ENCODE results near the gene SFRP2.
A peak's percentile ranks its signal among the peaks of the same experiment; 100 is the strongest.

Gene SFRP2

GRCh38 chr4:153794006-153794405, 5.1 kb upstream of the SFRP2 start:
- DNase-seq (ENCODE audit: low read depth): no peak

GRCh38 chr4:153792618-153793247, 3.9 kb upstream of the SFRP2 start:
- DNase-seq (ENCODE audit: low read depth): no peak

- no peak for DNase-seq (ENCODE audit: low read depth)
Observed at GRCh38 chr4:153791746-153792617, 3.1 kb upstream of the SFRP2 start.

GRCh38 chr4:153790962-153791551, 2.2 kb upstream of the SFRP2 start:
- DNase-seq (ENCODE audit: low read depth): no peak

DNA sequence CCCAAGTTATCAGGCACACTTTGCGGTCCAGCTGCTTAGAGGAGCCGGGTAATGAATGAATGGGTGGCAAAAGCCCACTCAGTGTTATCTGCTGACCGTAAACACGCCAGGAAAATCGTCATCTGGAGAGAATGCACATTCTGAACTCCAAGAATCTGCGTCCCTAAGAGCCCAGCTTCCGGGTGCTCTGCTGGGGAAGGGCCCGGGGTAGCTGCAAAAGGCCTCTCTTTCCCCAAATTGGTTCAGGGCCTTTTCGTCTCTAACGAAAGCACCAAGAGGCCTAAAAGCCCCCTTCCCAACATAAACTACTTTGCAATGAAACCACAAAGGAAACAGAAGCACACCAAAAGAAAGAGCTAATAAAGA, 1.6 kb upstream of the SFRP2 start:
- DNase-seq (ENCODE audit: low read depth): no peak

DNA sequence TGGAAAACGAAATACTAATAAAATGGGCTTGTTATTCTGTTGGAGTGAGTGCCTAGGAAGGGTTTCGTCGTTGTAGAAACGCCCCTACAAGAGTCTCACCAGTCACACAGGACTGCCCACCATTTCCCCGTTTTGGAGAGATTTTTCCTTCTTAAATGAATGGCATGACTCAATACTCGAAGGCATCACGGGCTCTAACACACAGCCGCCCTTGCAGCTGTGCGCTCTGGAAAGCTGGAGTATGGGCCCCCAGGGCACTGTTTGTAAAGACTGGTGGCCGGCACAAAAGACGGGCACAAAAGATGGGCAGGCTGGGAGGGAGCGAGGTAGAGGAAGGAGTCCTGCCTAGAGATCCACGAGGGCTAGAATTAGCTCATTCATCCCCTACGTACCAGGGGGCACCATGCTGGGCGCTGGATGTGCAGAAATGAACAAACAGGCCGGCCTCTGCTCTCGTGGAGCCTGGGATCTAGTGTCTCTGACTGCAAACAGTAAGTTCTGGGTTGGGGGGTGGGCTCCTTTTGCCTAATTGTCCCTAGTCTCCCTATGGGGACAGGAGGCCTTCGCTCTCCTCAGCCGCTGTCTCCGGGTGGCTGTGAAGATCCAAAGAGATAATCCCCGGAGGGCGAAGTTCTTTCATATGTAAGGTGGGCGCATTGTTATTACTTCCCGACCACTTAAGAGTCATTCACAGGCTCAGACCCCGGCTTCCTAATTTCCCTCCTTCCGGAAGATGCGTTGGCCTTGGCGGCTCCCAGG, 1.0 kb upstream of the SFRP2 start:
- no peak for DNase-seq (ENCODE audit: low read depth)

- no peak for DNase-seq (ENCODE audit: low read depth)
Observed at GRCh38 chr4:153788051-153788412, 851 bp downstream of the SFRP2 start.

- DNase-seq (ENCODE audit: low read depth): no peak
Observed at GRCh38 chr4:153787575-153787974, 1.3 kb downstream of the SFRP2 start.

GRCh38 chr4:153787061-153787560, 1.8 kb downstream of the SFRP2 start:
- no peak for DNase-seq (ENCODE audit: low read depth)

DNA sequence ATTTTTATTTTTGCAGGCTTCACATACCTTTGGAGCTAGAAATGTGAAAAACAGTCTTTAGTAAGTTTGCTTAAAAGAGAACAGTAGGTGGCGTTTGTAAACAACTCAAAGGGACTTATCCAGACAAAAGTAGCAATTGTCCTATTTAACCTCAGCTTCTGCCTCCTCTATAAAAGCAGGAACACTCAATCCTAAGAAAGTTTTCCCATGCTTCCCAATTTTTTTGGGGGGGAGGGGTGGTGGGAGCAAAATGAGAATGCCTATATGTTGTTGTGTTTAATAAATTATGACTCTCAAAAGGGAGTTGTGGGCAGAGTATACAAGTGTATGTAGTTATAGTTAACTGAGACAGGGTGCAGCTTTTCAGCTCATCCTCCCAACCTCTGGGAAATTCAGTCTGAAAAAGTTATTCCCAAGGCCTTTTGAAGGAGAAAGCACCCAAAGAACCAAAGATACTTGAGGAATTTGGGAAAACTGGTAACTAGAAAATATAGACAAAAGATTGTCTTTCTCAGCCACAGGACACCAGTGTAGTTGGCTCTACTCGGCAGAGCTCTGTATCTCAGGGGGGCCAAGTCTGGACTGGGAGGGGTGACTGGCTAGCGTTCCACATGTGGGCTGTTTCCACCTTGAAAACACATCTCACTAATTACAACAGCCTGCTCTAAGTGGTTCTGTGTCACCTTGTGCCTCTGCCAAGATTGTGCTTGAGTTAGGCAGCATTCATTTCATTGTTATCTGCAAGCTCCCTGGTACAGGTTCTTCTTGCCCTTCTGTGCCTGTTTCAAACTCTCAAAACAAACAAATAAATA, 2.8 kb downstream of the SFRP2 start:
- no peak for DNase-seq (ENCODE audit: low read depth)

DNA sequence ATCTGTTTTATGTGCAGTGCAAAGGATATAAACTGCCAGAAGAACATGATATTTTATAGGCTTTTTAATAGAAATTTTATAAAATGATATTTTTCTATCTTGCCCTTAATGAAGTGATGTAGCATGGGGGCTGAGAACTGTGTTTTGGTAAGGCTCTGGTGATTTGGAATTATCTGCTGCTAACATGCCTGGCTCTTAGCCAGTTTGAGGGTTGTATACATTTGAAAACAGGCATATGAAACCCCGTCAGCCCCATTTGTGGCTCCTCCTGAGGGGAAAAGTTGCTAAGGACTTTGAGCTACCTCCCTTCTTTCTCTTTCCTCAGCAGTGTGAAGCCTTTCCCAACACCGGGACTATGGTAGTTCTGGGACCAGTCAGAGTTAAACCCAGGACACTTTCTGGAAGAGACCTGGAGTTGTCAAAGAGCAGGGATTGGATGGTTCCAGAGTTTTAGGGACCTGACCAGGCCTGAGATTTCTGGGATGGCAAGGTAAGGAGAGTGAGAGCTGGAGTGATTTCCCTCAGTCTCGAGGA, 4.7 kb downstream of the SFRP2 start:
- no peak for DNase-seq (ENCODE audit: low read depth)

DNA sequence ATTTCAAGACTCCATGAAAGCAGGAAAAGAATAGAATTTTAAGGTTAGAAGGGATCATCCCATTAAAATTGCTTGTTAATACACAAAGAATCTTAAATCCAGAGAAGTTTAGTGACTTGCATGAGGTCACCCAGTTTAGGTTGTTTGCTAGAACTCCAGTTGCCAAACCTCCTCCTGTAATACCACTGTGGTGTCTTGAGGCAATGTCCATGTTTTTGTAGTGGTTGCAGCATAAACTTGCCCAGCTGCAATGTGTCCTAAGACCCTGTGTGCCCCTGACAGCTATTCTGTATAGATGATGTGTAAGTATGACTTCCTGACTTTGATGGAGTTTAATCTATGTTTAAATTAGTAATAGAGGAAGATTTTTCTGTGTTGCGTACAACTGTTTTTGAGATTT, 6.3 kb downstream of the SFRP2 start:
- no peak for DNase-seq (ENCODE audit: low read depth)

GRCh38 chr4:153781717-153782416, 7.0 kb downstream of the SFRP2 start:
- DNase-seq (ENCODE audit: low read depth): peak; percentile 70

DNA sequence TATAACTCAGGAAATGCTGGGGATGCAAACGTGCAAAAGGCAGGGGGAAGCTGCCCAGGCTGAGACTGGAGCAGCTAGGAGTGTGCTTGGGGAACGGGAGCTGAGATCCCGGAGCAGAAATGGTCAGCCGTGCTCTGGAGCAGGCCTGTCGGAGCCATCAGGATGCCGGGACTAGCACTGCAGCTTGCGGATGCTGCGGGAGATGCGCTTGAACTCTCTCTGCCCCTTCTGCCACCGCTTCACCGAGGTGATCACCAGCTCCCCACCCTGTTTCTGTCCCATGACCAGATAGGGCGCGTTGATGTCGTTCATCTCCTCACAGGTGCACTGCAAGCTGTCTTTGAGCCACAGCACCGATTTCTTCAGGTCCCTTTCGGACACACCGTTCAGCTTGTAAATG, 7.6 kb downstream of the SFRP2 start:
- DNase-seq (ENCODE audit: low read depth): no peak

DNA sequence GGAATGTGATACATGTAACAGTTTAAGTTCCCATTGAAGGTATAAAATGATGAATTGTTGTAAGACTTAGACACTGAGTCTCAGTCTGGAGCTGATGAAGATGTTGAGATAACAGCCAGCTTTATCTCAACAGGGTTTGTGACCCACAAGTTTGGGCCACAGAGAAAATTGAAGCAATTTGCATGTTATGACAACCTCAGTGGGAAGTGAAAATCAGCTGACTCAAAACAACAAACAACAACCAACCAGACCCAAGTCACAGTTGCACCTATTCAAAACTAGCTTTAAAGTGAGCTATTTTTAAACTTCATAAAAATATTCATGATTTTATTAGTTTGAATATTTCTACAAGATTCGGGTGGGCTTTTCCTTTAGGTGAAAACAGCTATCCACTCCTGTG, 8.0 kb downstream of the SFRP2 start:
- DNase-seq (ENCODE audit: low read depth): no peak

GRCh38 chr4:153780221-153780620, 8.7 kb downstream of the SFRP2 start:
- no peak for DNase-seq (ENCODE audit: low read depth)

DNA sequence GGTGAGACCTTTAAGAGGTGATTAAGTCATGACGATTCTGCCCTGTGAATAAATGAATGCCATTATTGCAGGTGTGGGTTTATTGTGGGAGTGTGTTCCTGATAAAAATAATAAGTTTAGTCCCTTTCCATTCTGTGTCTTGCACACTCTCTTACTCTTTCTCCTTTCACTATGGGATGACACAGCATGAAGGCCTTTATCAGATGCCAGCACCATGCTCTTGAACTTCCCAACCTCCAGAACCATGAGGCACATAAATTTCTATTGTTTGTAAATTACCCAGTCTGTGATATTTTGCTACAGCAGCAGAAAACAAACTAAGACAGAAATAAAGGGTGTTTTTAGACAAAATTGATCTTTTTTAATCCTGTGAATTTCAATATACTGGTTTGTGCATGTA, 10.5 kb downstream of the SFRP2 start:
- no peak for DNase-seq (ENCODE audit: low read depth)

DNA sequence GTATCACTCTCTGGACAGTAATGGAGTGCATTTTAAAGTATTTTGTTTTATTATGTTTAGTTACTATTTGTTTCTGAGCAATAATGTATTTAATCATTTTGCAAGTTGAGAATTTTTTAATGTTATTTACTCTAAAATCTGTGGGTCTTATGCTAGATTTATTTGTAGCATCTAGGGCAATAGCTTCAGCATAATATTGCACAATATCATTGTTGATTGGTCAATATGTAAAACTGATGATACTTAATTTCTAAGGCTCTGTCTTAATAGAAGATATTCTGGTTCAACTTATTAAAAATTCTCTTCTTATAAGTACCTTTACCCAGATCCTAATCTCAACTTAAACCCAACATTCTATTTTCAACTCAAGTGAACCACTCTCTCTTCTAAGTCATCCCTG, 11.5 kb downstream of the SFRP2 start:
- DNase-seq (ENCODE audit: low read depth): no peak

DNA sequence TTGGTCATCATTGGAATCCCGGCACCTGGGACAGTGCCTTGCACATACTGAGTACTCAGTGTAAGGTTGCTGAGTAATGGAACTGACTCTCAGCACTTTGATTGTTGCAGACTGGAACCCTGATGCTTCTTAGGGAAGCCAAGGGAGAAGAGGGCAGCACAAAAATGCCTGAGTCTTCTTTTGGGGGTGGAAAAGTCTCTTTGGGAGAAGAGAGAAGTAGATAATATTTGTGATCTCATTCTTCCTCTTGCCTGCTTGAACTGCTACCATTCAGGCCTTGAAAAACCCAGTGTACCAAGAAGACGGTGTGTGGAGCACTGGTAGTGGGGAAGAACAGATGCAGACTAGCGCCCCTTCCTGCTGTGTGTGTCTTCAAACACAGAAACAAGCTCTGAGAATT, 12.3 kb downstream of the SFRP2 start:
- DNase-seq (ENCODE audit: low read depth): no peak

DNA sequence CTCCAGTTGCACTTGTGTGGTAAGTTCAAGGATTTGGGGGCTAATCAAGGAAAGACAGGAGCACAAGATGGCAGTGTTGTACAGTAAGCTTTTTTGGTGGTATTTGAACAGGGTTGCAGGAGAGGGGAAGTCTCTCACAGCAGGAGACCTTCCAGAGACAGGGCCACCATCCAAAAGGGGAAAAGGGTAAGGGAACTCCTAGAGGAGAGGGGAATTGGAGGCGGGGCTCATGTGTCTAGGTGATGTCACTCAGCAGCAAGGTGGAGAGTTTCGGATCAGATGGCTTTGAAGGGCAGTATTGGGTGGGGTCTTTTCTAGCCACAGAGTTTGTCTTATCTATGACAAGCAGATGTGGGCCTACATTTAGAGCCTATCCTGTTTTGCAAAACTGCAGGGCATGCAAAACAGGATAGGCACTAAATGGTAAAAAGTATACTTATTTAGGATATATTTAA, 15.6 kb downstream of the SFRP2 start:
- DNase-seq (ENCODE audit: low read depth): no peak

GRCh38 chr4:153771046-153771445, 17.8 kb downstream of the SFRP2 start:
- DNase-seq (ENCODE audit: low read depth): no peak

Data from stromal cell of bone marrow (primary cell).